Tibial nerve (tissue), 4 donors: ENCODE data around the gene TTLL1.

Source experiments
- EP300 ChIP-seq, 2 donors: sonication (generic); formaldehyde crosslinking; IDR thresholded peaks; one replicate each; pipeline ENCODE4 v1.6.1; 2017; ENCODE audit warnings: antibody characterized with exemption in 2 of 2, mild to moderate bottlenecking in 1 of 2
- POLR2A ChIP-seq, 2 donors: fragments of 450-650 bp; IDR thresholded peaks; one replicate each; pipeline ENCODE4 v1.6.1; 2017; ENCODE audit warnings: antibody characterized with exemption in 2 of 2, mild to moderate bottlenecking in 2 of 2, moderate library complexity in 2 of 2
- TF ChIP-seq, protein P1 (sequence below), 5 experiments: fragments of 200-600 bp in 3 of 5; fragments of 450-650 bp in 2 of 5; sonication (generic) in 3 of 5; IDR thresholded peaks; one replicate each; pipeline ENCODE4 v1.5.1; 2016 to 2019; ENCODE audit warnings: antibody characterized with exemption in 5 of 5, mild to moderate bottlenecking in 3 of 5, moderate library complexity in 2 of 5

DNA sequence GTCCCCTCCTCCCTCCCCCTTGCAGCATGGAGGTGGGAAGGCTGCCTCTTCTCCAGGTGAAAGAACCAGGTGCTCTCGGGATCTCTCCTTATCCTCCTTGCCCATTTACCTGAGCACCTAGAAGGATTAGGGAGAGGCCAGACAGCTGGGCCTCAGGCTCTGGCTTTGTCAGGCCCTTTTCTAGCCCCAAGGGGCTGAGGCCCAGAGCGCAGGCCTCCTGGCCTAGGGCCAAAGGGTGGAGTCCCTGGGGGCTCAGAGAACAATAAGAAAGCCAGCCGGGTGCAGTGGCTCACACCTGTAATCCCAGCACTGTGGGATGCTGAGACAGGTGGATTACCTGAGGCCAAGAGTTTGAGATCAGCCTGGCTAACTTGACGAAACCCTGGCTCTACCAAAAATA, 5.4 kb upstream of the TTLL1 start:
- TF ChIP-seq, protein P1, sequence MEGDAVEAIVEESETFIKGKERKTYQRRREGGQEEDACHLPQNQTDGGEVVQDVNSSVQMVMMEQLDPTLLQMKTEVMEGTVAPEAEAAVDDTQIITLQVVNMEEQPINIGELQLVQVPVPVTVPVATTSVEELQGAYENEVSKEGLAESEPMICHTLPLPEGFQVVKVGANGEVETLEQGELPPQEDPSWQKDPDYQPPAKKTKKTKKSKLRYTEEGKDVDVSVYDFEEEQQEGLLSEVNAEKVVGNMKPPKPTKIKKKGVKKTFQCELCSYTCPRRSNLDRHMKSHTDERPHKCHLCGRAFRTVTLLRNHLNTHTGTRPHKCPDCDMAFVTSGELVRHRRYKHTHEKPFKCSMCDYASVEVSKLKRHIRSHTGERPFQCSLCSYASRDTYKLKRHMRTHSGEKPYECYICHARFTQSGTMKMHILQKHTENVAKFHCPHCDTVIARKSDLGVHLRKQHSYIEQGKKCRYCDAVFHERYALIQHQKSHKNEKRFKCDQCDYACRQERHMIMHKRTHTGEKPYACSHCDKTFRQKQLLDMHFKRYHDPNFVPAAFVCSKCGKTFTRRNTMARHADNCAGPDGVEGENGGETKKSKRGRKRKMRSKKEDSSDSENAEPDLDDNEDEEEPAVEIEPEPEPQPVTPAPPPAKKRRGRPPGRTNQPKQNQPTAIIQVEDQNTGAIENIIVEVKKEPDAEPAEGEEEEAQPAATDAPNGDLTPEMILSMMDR (IDR thresholded peaks at IDR 0.05): no peak
- TF ChIP-seq POLR2A (IDR thresholded peaks at IDR 0.05) (no peak), EP300 (IDR thresholded peaks at IDR 0.05) (no peak)
